VCaP (cell line): ENCODE measurements around the gene UBA5.
"Not testable (repeated sequence)": the region's sequence is repeated elsewhere in the genome, so short reads cannot be mapped to it uniquely, and the experiment has no call there.

Source experiments
- H3K27ac ChIP-seq: fragments of 450-650 bp; 2 replicates; pipeline ENCODE4 v1.5.1; 2017
- CTCF ChIP-seq: fragments of 450-650 bp; conservative IDR thresholded peaks from 2 replicates; pipeline ENCODE4 v1.5.1; 2017; ENCODE audit warnings: mild to moderate bottlenecking, moderate library complexity

UBA5 gene

GRCh38 chr3:132625613-132626012 is 34.5 kb upstream of the UBA5 start:
- no peak overlapping the region for H3K27ac ChIP-seq
- no peak for TF ChIP-seq CTCF

GRCh38 chr3:132626955-132627354 is 33.2 kb upstream of the UBA5 start:
- no peak overlapping the region for H3K27ac ChIP-seq

GRCh38 chr3:132628157-132628556 is 32.0 kb upstream of the UBA5 start:
- no peak for TF ChIP-seq CTCF
- no peak overlapping the region for H3K27ac ChIP-seq

More at GRCh38 chr3:132626955-132627354, 33.2 kb upstream of the UBA5 start:
- TF ChIP-seq CTCF: no peak

GRCh38 chr3:132629928-132630327 is 30.2 kb upstream of the UBA5 start:
- TF ChIP-seq CTCF: no peak
- no peak overlapping the region for H3K27ac ChIP-seq

GRCh38 chr3:132630612-132631011 is 29.5 kb upstream of the UBA5 start:
- TF ChIP-seq CTCF: no peak
- H3K27ac ChIP-seq: no peak overlapping the region

GRCh38 chr3:132635052-132635451 is 25.1 kb upstream of the UBA5 start:
- no peak for TF ChIP-seq CTCF
- no peak overlapping the region for H3K27ac ChIP-seq

GRCh38 chr3:132637590-132637989 is 22.5 kb upstream of the UBA5 start:
- TF ChIP-seq CTCF: no peak
- peak overlapping the region; percentile 8; the same call in 1 of the 2 replicates for H3K27ac ChIP-seq

- no peak overlapping the region; the same call in 1 of the 2 replicates for H3K27ac ChIP-seq
These were observed 21.4 kb upstream of the UBA5 start for GRCh38 chr3:132638706-132639105.

GRCh38 chr3:132641427-132641826 is 18.7 kb upstream of the UBA5 start:
- not testable (repeated sequence) for H3K27ac ChIP-seq

More at GRCh38 chr3:132638706-132639105, 21.4 kb upstream of the UBA5 start:
- no peak for TF ChIP-seq CTCF
